ENCODE data around the gene DLGAP4. TPM values are rescaled to one million over a fixed set of nuclear protein-coding genes. Genes with fewer than 3 reads are reported as not detected.

The DLGAP4 gene
- total and polyA plus RNA-seq, 9 donors: 18.2 to 75.9 (median 53.1) TPM

DNA sequence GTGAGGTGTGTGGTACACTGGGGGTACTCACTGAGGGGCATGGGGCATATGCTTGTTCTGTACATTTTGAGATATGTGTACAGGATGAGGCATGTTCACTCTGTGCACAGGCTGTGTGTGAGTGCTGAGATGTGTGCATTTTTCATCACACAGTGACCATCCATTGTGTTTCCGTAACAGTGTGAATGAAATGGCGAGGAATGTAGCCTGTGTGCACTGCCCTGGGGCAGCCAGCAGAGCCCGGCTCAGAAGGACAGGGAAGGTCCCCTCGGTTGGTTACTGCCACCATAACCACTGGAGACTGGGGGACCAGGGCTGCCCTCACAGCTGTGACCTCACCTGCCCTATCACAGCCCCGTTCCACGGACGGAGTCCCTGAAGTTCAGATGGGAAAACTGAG lies 129.0 kb downstream of the DLGAP4 start:
- no peak for DNase-seq
- TF ChIP-seq EP300 (IDR thresholded peaks at IDR 0.05) (no peak), POLR2A (IDR thresholded peaks at IDR 0.05) (no peak)
- TF ChIP-seq, protein P1, sequence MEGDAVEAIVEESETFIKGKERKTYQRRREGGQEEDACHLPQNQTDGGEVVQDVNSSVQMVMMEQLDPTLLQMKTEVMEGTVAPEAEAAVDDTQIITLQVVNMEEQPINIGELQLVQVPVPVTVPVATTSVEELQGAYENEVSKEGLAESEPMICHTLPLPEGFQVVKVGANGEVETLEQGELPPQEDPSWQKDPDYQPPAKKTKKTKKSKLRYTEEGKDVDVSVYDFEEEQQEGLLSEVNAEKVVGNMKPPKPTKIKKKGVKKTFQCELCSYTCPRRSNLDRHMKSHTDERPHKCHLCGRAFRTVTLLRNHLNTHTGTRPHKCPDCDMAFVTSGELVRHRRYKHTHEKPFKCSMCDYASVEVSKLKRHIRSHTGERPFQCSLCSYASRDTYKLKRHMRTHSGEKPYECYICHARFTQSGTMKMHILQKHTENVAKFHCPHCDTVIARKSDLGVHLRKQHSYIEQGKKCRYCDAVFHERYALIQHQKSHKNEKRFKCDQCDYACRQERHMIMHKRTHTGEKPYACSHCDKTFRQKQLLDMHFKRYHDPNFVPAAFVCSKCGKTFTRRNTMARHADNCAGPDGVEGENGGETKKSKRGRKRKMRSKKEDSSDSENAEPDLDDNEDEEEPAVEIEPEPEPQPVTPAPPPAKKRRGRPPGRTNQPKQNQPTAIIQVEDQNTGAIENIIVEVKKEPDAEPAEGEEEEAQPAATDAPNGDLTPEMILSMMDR (IDR thresholded peaks at IDR 0.05): no peak
- Histone ChIP-seq H3K9me3 (no peaks in the 10 kb centered on the region), H3K36me3 (no peaks in the 10 kb centered on the region), H3K27ac (no peak overlapping the region), H3K4me1 (ENCODE audit: insufficient read depth) (no peaks in the 10 kb centered on the region), H3K4me3 (no peak overlapping the region), H3K27me3 (no peaks in the 10 kb centered on the region)
- intact Hi-C loops (cut with DNase I): loop anchor here in 3 of 4 donors (5.0 to 10.0 kb wide), 4 partner anchors 228 to 443 kb away; no protein-coding TSS in a partner anchor
- 84 to 88% (median 88%) methylated on average over 7 of the region's 7 CpGs for WGBS, 3 donors

DNA sequence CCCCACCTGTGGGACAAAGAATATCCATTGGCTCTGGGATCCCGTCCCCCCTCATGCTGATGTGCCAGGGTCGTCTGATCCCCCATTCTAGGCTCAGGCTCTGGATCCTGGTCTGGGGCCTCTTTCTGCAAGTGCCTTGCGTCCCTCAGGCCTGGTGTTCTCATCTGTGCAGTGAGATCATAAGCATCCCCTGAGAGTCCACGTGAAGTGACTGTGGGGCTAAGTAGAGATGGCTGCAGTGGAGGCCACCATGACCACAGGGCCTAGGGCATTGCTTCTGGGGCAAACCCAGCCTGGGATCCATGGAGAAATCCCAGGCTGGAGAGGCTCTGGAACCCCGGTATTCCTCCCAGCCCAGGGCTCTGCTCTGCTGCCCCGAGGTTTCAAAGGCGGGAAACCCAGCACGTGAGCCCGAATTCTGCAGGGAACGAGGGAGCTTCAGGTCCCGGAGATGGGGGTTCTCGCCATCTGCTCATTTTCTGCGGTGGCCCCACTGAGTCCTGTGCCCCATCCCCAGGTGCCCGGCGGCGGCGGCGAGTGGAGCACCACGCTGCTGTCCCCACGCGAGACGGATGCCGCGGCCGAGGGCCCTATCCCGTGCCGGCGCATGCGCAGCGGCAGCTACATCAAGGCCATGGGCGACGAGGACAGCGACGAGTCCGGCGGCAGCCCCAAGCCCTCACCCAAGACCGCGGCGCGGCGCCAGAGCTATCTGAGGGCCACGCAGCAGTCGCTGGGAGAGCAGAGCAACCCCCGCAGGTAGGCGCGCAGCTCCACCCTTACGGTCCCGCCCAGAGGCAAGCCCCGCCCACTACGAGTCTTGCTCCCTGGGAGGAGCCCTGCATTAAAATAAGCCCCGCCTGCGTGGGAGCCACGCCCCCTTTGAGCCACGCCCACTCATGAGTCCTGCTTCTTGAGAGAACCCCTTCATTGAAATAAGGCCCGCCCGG lies 129.7 kb downstream of the DLGAP4 start:
- H3K27ac ChIP-seq: no peak overlapping the region
- no peaks in the 10 kb centered on the region for H3K4me1 ChIP-seq (ENCODE audit: insufficient read depth)
- peak overlapping the region; percentile 27 for H3K4me3 ChIP-seq
- no peaks in the 10 kb centered on the region for H3K9me3 ChIP-seq
- peak; percentile 60 to 79 (median 75) for DNase-seq
- no peaks in the 10 kb centered on the region for H3K27me3 ChIP-seq
- TF ChIP-seq POLR2A (IDR thresholded peaks at IDR 0.05) (no peak), EP300 (IDR thresholded peaks at IDR 0.05) (no peak)
- TF ChIP-seq, protein P1 (IDR thresholded peaks at IDR 0.05): no peak
- 21 to 32% (median 22%) methylated on average over 50 to 56 of the region's 56 CpGs for WGBS, 3 donors
- intact Hi-C loops (cut with DNase I): loop anchor here in 3 of 4 donors (5.0 to 10.0 kb wide), 4 partner anchors 229 to 444 kb away; no protein-coding TSS in a partner anchor
- no peaks in the 10 kb centered on the region for H3K36me3 ChIP-seq

DNA sequence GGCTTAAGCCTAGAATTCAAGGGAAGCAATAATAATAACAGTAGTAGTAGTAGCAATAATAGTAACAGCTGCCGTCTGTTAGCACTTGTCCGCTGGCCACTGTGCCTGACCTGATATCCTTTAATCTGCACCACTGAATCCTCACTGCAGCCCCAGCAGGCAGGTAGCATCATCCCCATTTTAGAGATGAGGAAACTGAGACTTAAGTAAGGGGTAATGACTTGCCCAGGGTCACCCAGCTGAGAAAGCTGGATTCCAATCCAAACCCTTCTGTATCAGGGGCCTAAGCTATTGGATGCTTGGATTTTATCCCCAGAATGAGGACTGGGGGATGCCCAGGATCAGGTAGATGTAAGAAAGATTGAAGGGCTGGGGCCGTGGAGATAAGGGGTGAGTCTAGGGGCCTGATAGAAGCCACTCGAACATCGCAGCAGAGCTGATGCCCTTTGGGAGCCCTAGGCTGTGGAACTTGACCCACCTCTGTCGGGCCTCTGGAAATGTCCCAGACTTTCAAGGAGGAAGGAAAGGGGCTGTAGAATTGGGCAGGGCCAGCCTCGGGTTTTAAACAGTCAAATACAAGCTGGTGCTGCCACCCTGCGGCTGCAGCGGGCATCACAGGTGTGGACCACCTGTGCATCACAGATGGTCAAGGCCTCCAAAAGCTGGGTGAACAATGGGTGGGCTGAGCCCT lies 133.0 kb downstream of the DLGAP4 start:
- WGBS, 3 donors: 21 to 31% (median 21%) methylated on average over 9 of the region's 9 CpGs
- Histone ChIP-seq H3K9me3 (no peaks in the 10 kb centered on the region), H3K27ac (no peak overlapping the region), H3K4me1 (ENCODE audit: insufficient read depth) (no peaks in the 10 kb centered on the region), H3K27me3 (no peaks in the 10 kb centered on the region), H3K4me3 (no peak overlapping the region), H3K36me3 (no peaks in the 10 kb centered on the region)
- TF ChIP-seq, protein P1 (IDR thresholded peaks at IDR 0.05): peak; percentile 40 to 65 (median 43)
- TF ChIP-seq EP300 (IDR thresholded peaks at IDR 0.05): no peak
- intact Hi-C loops (cut with DNase I): loop anchor here in 3 of 4 donors (5.0 to 10.0 kb wide), 4 partner anchors 232 to 447 kb away; no protein-coding TSS in a partner anchor
- DNase-seq: peak; percentile 48 to 79 (median 62)

DNA sequence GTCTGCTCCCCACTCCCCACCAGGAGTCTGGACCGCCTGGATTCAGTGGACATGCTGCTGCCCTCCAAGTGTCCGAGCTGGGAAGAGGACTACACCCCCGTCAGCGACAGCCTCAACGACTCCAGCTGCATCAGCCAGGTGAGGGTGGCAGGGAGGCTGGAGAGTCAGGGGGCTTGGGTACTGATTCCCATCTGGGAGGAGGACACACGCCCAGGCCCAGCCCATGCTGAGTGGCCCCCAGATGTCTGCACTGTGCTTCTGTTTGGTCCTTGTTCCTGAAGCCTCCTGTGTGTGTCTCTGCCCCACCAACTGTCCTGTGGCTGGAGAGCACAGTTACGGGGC lies 133.6 kb downstream of the DLGAP4 start:
- H3K4me3 ChIP-seq: no peak overlapping the region
- no peaks in the 10 kb centered on the region for H3K4me1 ChIP-seq (ENCODE audit: insufficient read depth)
- intact Hi-C loops (cut with DNase I): loop anchor here in 3 of 4 donors (5.0 to 10.0 kb wide), 5 partner anchors 232 to 447 kb away; no protein-coding TSS in a partner anchor
- H3K27ac ChIP-seq: no peak overlapping the region
- no peaks in the 10 kb centered on the region for H3K27me3 ChIP-seq
- no peaks in the 10 kb centered on the region for H3K36me3 ChIP-seq
- WGBS, 3 donors: 30 to 41% (median 38%) methylated on average over 7 of the region's 7 CpGs
- TF ChIP-seq POLR2A (IDR thresholded peaks at IDR 0.05): no peak
- no peak for TF ChIP-seq EP300 (IDR thresholded peaks at IDR 0.05)
- TF ChIP-seq, protein P1 (IDR thresholded peaks at IDR 0.05): no peak
- no peak for DNase-seq
- no peaks in the 10 kb centered on the region for H3K9me3 ChIP-seq

Measured in ovary (tissue), 9 donors.